Keratinocyte (primary cell): ENCODE results near the gene LAMA2.

Source experiments
- CTCF ChIP-seq, 3 experiments: IDR thresholded peaks in 1 of 3; conservative IDR thresholded peaks in 1 of 3; optimal IDR thresholded peaks in 1 of 3; 2 replicates in 2 of 3; 3 replicates in 1 of 3; pipeline versions ENCODE3 to v1.5.1; 2011; ENCODE audit warnings: low read length in 3 of 3, mild to moderate bottlenecking in 3 of 3, moderate library complexity in 2 of 3, control low read depth in 1 of 3, inconsistent platforms in 1 of 3; ENCODE audit not compliant: insufficient read depth in 2 of 3; ENCODE audit errors: extremely low read depth in 1 of 3
- EZH2 ChIP-seq: IDR thresholded peaks from one replicate; pipeline ENCODE4 v1.6.1; 2012; ENCODE audit warnings: inconsistent platforms, mild to moderate bottlenecking, low read length, moderate library complexity

GRCh38 chr6:129029778-129030177 lies 146.8 kb downstream of the LAMA2 start:
- TF ChIP-seq CTCF (optimal IDR thresholded peaks at IDR 0.05 in 1 of 3, IDR thresholded peaks at IDR 0.05 in 1 of 3, conservative IDR thresholded peaks at IDR 0.05 in 1 of 3; ENCODE audit: extremely low read depth in 1 of 3, insufficient read depth in 2 of 3, low read length in 3 of 3) (no peak), EZH2 (no peak)
